GM19351 (cell line): Measurements from ENCODE around the gene BMPR1A.
"Not testable (repeated sequence)": the region's sequence is repeated elsewhere in the genome, so short reads cannot be mapped to it uniquely, and the experiment has no call there.

Experiments used
- ATAC-seq: cut with Tn5 transposase; IDR thresholded peaks from one replicate; pipeline ENCODE4 v1.9.1; 2021; ENCODE audit warnings: mild to moderate bottlenecking, moderate library complexity; ENCODE audit not compliant: unreplicated experiment

BMPR1A gene

DNA sequence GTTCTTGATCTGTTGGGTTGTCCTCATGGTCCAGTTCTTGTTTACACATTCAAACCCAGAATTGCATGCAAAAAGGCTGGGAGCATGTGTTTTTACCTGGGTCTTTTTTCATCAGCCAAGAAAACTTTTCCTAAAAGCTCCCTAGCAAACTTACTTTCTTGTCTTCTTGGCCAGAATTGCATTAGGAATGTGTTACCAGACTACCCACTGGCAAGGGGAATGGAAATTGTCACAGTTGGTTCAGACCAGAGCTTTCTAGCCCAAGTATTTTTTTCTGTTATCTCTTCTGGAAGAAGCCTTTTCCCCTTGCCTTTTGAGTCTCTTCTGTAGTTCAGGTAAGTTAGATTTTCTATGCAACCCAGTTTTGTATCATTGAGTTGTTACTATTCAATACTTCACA, 77.5 kb downstream of the BMPR1A start:
- no peak for ATAC-seq

DNA sequence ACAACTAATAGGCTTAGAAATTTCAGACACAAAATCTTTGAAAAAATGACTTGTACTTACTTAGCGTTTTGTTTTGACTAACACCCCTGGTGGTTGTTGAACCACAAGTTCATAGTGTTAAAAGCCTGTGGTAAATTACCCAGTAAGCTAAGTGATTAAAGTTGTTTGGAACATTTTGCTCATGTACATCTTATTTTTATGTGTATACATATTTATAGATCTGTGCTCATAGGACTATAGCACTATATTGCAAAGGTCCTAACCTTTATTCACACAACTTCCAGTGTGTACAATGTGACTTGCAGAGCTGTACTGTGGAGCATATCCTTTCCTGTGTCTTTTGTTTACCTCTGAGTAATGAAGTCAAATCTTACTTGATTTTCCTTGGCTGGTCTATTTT, 79.6 kb downstream of the BMPR1A start:
- no peak for ATAC-seq

DNA sequence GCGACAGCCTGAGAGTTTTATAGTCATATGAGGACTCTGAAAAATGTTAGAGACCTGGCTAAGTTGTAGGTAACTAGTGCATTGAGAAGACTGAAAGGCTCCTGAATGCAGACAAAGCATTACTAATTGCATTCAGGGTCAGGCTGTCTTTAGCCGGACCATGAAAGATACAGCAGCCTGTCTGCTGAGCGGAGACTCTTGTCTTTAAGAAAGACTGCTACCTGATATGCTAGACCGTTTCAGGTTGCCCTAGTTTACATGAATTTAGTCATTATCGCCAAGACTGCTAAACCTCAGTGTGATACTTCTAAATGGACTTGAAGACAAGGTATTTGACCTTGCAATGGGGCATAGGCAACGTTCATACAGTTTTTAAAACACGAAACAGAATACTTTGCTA, 81.2 kb downstream of the BMPR1A start:
- no peak for ATAC-seq

DNA sequence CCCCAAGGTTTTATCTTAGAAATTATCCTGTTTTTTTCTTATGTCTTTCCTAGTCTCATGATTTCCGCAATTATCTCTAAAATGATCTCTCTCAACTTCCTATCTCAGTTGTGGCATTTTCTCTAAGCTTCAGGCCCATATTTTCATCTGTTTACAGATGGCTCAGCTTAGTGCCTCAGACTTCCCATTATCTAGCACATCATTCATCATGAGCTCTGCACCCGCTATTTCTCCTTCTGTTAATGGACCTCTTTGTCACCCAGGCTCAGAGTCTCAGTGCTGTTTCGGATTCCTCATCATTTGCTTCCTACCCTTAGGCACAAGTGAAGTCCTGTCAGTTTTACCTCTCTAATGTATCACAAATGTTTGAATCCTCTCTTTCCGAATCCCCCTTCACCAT, 84.1 kb downstream of the BMPR1A start:
- ATAC-seq, result no peak

DNA sequence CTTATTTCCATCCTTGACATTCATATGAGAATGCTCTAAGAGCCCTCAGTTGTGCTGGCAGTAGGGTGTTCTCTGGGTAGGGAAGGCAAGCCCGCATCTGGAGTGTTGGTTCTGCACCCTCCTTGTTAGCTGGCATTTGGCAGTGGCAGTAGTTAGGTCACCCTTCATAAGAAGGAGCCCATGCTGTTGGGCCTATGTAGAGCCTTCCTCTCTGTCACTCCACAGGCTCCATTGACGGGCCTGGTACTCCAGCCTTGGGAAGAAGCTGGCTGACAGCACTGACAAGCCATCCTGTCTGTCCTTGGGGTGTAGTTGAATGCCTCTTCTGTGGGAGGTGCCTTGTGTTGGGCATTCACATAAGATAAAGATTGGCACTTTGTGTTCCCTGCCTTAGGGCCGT, 89.7 kb downstream of the BMPR1A start:
- no peak for ATAC-seq

DNA sequence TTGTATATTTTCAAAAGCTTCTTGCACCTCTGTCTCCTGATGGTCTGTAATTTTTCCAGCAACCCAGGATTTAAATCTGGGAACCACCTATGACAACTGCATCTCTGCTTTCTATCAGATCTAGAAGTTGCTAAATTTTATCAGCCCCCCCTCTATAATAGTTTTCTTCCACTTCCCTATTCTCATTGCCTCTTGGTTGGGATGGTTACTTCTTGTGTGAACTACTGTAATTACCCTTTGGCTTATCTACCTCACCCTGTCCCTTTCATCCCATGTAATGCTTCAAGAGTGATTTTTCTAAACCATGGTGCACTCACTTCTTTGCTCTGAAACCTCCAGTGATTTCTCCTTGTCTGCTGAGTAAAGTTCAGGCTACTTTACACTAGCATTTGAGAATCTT, 92.3 kb downstream of the BMPR1A start:
- no peak for ATAC-seq

DNA sequence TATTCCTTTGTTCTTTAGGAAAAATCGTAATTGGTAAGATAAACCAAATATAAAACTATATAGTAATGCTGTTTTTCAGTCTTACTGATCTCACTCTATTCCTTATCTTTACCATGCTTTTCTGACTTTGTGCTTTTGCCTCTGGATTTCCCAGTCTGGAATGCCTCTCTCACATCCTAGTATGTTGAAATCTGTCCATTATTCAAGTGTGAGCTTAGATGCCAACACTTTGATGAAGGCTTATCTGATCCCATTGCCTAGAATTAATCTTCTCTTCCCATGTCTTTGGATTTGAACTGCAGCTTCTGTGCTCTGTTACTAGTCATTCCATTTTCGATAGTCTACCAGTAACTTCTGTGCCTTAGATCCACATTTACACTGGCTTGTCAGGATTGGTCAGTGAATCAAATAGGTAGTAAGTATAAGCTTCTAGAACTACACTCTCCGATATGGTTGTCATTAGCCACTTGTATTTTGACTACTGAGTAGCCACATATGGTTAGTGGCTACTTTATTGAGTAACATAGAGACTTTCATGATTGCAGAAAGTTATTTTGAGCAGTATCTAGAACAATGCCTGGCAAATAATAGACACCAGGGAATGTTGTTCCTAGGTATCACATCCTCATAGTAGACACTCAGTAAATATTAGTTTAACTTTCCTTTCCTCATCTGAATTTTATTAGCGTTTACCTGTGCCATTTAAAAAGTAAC, 92.9 kb downstream of the BMPR1A start:
- peak; percentile 87 for ATAC-seq

DNA sequence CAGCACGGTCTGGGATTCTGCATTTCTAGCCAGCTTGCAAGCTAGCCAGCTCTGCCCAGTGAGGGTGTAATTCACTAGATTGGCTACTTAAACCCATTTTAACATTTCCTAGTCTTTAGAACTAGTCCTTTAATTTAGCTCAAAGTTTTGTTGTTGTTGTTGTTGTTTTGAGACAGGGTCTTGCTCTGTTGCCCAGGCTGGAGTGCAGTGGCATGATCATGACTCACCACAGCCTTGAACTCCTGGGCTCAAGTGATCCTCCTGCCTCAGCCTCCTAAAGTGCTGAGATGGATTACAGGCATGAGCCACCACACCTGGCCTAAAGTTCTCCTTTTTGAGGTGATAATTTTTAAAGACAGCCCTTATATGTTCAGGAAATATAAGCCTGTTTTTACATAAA, 94.1 kb downstream of the BMPR1A start:
- ATAC-seq, result no peak

DNA sequence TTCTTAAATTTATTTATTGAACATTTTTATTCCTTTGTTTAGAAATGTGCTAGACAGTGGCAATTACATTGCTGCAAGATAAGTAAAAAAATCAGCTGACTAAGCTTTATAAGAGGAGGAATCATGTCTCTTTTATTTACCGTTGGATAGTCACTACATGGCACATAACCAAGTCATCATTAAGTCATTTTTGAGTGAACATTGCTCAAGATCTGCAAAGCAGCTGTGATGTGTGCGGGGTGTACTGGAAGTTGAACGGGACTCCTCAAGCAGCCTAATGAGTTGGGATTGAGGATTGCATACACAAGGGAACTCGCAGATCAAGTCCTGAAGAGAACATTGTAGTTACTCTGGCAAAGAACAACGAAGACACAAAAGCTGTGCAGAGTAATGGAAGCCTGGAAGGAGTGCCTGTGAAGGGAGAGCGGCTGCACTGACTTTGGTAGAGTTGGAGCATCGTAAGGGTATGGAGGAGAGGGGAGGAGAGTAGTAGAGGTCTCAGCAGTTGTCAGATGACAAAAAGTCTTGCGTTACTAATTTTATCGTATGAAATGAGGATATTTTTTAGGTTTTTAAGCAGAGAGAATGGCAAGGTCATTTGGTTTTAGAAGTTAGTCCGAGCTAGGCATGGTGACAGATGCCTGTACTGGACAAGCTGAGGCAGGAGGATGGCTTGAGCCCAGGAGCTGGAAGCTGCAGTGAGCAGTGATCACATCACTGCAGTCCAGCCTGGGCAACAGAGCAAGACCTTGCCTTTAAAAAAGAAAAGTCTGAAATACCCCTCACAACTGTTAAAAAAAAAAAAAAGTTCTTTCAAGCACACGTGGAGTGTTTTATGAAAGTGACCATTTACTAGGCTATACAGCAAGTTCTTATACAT, 95.1 kb downstream of the BMPR1A start:
- ATAC-seq, result no peak

DNA sequence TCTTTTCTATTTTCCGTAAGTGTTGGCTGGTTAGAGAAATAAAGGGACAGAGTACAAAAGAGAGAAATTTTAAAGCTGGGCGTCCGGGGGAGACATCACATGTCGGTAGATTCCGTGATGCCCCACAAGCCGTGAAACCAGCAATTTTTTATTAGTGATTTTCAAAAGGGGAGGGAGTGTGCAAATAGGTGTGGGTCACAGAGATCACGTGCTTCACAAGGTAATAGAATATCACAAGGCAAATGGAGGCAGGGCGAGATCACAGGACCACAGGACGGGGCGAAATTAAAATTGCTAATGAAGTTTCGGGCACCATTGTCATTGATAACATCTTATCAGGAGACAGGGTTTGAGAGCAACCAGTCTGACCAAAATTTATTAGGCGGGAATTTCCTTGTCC, 97.2 kb downstream of the BMPR1A start:
- ATAC-seq, result not testable (repeated sequence)

DNA sequence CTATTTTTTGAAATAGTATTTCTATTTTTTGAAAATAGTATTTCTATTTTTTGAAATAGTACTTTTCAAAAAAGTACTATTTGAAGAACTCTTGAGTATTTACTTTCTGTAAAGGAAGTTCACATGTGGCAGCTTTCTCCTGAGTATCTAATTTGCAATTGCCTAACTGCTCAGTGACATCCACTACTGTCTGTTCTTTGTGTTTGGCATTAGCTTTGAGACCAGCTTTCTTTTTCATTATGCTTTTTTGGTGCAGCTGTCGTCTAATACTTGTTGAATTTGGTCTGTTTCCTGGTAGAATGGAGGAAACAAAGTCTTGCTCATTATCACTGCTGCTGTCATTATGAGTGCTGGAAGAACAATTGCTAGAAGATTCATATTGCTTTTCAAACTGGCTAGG, 99.1 kb downstream of the BMPR1A start:
- ATAC-seq, result no peak

DNA sequence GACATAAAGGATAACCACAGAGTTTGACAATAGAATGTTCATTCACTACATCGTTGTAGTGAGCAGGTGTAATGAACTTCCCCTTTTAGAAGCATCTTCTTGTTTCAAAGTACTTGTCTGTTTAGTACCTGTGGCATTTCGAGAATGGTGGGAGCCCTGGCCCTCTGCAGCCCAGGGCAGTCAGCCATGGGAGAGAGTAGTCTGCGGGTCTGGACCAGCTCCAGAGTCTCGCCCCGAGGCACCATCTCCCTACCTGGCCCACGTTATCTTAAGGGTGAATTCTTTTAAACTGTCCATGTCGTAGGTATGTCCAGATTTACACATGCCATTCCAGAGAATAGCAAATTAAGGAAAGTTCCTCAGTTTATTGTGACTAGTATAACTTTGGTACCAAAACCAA, 99.7 kb downstream of the BMPR1A start:
- no peak for ATAC-seq

DNA sequence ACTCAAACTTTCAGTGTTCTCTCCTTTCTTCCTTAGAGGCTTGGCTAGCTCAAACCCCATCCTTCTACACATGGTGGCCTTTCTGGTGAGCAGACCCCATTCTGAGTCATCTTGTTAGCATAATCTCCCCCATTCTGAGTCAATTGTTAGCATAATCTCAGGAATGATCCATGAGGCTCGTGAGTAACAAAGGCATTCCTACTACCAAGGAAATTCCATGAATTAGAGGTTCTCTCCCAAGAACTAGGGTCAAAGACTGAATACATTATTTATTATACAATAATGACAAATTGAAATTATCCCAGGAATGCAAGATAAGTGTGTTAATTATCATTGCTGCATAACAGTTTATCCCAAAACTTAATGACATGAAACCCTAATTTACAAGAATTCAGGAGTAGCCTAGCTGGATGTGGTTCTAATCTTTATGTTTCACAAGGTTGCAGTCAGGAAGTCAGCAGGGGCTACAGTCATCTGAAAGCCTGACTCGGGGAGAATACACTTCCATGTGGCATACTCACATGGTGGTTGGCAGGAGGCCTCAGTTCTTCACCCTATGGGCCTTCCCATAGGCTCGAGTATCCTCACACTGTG, 100.8 kb downstream of the BMPR1A start:
- no peak for ATAC-seq

DNA sequence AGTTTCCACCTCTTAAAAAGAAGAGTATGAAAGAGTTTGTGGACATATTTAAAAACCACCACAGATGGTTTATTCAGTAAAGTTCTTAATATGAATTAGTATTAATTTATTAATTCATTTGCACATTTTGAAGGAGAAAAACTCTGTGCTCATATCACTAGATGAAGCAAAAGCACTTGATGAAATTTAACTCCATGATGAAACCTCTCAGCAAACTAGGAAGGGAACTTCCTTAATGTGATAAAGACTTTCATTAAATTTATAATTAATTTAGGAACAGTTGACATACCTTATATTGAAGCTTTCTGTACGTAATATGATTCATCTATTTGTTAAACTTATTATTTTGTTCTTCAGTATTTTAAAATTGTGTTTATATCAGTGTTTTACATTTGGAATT, 101.6 kb downstream of the BMPR1A start:
- ATAC-seq, result no peak

DNA sequence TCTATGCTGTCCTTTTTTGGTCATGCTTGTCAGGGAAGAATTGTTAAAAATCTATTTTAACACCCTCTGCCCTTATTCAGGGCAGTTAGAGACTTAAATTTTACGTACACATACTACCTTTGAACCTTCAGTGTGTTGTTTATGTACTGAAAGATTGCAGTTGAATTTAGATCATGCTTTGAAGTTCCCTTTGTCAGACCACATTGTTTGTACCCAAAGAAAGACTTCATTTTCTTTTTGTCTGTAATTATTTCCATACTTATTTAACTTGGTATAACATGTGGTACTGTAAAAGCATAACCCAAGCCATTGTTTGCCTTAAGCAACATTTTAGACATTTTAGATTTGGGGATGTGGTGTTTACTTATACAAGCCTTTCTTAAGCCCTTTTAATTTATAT, 104.9 kb downstream of the BMPR1A start:
- no peak for ATAC-seq

DNA sequence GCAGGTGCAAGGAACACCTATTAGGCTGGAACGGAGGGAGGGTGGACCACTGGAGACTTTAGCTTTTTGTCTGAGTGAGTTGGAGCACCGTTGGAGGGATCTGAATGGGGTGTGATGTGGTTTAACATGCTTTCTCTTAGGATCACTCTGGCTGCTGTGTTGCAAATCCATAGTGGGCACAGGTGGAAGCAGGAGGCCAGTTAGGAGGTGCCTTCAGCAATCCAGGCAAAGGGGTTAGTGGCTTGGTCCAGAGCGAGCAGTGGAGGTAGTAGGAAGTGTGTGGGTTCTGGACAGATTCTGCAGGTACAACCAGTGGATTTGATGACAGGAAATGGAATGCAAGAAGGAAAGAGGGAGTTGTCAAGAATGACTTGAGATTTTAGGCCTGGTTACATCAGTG, 106.0 kb downstream of the BMPR1A start:
- ATAC-seq, result no peak

DNA sequence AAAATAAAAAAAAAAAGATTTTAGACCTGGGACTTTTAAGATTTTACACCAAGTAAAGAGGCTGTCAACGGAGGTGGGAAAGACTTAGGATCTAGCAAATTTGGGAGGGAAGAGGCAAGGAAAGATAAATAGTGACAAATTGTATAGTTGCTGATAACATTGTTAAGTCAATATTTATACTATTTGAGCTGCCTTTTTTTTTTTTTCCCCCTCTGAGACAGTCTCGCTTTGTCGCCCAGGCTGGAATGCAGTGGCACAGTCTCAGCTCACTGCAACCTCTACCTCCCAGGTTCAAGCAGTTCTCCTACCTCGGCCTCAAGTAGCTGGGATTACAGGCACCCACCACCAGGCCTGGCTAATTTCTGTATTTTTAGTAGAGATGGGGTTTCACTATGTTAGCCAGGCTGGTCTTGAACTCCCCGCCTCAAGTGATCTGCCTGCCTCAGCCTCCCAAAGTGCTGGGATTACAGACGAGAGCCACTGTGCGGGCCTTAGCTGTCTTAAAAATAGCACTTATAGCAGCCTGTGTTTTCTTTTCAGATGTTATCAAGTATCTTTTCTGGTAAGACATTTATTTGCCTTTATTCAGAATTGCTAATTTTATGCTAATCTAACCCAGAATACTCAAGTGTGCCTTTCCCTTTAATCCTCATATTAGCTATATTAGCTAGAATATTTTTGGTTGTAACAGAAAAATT, 106.5 kb downstream of the BMPR1A start:
- ATAC-seq, result no peak

DNA sequence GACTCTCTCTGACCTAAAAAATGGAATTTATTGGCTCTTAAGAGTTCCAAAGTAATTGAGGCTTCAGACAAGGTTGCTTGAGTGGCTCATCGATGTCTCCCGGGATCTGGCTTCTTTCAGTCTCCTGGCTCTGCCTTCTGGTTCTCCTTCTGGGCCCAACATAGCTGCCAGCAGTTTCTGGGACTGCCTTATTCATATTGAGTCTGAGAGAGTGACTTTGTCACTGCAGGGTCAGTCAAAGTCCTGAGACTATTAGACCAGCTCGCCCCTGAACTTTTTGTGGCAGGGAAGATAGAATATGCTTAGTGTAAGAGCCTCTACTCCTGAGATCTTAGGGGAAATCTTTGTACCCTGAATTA, 107.0 kb downstream of the BMPR1A start:
- ATAC-seq, result no peak

DNA sequence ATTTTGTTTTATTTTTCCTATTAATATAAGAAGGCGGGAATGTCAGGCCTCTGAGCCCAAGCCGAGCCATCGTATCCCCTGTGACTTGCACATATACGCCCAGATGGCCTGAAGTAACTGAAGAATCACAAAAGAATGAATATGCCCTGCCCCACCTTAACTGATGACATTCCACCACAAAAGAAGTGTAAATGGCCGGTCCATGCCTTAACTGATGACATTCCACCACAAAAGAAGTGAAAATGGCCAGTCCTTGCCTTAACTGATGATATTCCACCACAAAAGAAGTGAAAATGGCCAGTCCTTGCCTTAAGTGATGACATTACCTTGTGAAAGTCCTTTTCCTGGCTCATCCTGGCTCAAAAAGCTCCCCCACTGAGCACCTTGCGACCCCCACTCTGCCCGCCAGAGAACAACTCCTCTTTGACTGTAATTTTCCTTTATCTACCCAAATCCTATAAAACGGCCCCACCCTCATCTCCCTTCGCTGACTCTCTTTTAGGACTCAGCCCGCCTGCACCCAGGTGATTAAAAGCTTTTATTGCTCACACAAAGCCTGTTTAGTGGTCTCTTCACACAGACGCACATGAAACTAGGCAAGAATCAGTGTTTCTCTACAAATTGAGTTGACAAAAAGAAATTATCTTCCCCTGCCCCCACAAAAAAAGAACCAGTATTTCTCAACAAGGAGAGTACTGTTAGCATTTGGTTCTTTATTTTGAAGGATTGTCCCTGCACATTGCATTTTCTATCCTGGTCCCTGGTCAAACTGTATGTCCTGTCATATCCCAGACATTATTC, 108.8 kb downstream of the BMPR1A start:
- not testable (repeated sequence) for ATAC-seq

DNA sequence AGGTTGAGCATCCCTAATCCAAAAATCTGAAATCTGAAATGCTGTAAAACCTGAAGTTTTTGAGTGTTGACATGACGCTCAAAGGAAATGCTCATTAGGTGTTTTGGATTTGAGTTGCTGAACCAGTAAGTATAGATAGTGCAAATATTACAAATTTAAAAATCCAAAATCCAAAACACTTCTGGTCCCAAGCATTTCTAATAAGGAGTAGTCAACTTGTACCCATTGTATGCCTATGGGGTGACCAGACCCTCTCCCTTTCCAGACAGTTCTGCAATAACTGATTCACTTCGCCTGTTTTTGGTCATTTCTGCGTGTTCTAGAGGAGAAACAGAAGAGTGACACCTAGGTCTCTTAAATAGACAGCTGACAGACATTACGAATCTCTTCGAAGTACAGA, 110.7 kb downstream of the BMPR1A start:
- no peak for ATAC-seq

DNA sequence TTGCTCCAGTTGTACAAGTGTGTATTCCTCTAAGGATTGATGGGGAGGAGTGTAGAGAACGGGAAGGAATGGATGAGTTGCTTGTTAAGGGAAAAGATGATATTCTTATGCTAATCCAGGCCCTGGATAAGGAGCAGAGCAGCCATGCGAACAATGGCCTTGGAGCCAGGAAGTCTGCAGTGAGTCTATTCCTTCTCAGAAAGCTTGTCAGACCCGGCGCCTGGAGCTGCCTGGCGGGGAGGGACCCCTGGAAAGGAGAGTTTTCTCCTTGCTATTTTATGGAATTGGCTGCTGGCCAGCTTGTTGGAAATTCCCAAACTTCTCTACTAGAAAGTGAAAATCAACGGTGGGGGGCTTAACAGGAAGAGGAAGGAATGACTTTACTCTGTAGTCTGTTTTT, 111.9 kb downstream of the BMPR1A start:
- no peak for ATAC-seq
